Stimulated activated CD8-positive, alpha-beta memory T cell treated with anti-CD3 and anti-CD28 coated beads, Interleukin-12 subunit alpha, Interleukin-12 subunit beta, amount 100 ng/mL, for 24 hours (primary cell): ENCODE data around the gene TMEM252.

ENCODE experiments used
- DNase-seq: peaks from one replicate; pipeline ENCODE4 v3.0.0-alpha.2; 2020; ENCODE audit errors: extremely low read depth

Gene TMEM252

GRCh38 chr9:68541568-68541967 lies 885 bp upstream of the TMEM252 start:
- no peak for DNase-seq

GRCh38 chr9:68538200-68538599 lies 2.5 kb downstream of the TMEM252 start:
- no peak for DNase-seq

GRCh38 chr9:68537616-68537880 lies 3.1 kb downstream of the TMEM252 start:
- DNase-seq, result no peak

DNA sequence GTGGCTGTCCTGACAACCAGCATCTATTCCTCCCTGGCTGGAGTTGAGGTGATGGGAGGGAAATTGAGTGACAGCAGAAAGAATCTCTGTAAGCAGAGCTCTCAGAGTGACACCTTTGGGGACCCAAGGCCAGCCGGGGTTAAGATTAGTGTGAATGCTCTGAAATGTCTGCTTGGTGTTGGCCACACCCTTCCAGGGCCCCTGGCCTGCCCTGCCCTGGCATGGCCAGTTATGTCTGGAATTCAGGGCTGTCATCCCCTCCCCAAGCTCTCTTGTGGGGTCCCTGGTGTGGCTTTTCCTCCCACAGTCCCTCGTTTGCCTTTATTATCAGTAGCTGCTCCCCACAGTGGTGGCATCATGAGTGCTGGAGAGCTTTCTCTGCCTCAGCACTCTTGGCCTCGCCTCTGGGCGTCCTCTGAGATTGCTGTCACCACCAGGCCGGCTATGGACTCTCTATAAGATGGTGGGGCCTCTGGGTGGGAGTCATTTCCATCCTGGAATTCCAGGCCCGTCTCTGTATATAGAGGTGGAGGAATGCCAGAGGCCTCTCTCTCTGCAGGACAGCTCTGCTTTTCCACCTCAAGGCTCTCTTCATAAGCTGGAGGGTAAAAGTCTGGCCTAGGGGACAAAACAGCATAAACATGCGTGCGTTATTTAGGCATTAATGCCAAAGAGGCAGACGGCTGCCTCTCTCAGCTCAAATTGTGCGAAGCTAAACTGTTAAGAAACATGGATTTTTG lies 3.6 kb downstream of the TMEM252 start:
- DNase-seq, result no peak

GRCh38 chr9:68533678-68534077 lies 7.0 kb downstream of the TMEM252 start:
- no peak for DNase-seq

GRCh38 chr9:68532131-68532530 lies 8.6 kb downstream of the TMEM252 start:
- DNase-seq, result no peak

- DNase-seq, result no peak
Observed at GRCh38 chr9:68530618-68531017, 10.1 kb downstream of the TMEM252 start.

GRCh38 chr9:68523367-68523936 lies 17.2 kb downstream of the TMEM252 start:
- DNase-seq, result no peak

- DNase-seq, result no peak
Observed at GRCh38 chr9:68522954-68523353, 17.7 kb downstream of the TMEM252 start.

- no peak for DNase-seq
Observed at GRCh38 chr9:68522131-68522530, 18.6 kb downstream of the TMEM252 start.

DNA sequence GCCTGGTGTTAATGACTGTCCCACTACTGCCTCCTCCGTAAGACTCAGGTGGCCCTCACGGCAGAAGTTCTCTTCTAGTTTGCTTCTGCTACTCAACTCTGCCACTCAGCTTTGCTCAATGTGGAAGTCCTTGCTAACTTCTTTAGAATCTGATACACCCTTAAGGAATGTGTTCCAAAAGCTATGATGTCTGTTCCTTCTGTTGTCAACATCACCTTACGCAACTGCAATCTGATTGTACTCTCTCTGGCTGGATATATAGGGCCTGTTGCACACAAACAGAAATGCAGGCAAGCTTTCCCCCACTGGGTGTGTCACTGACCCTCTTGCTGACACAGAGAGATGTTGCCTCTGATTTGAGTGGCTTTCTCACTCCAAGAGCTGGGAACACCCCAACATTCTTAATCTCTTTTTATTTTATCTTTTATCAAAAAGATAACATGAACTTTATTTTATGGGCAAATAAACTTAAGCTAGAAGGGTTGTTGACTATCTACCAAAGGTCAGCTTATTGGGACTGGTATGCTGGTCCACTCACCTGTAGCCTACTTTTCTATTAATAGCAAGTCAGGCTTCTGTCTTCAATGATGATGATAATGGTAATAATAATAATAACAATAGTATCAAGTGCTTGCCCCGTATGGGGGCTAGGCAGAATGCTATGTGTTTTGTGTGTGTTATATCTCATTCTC lies 25.2 kb downstream of the TMEM252 start:
- no peak for DNase-seq

DNA sequence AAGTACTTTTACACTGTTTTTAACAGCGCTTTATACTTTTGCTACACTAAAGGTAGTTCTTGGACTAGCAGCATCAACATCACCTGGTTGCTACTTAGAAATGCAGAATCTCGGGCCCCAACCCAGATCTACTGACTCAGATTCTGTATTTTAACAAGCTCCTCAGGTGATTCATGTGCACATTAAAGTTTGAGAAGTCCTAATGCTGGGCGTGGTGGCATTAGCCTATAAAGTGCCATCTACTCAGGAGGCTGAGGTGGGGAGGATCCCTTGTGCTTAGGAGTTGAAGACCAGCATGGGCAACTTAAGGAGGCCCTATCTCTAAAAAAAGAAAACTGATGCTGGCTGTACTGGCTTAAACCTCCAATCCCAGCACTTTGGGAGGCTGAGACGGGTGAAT lies 26.7 kb downstream of the TMEM252 start:
- no peak for DNase-seq

DNA sequence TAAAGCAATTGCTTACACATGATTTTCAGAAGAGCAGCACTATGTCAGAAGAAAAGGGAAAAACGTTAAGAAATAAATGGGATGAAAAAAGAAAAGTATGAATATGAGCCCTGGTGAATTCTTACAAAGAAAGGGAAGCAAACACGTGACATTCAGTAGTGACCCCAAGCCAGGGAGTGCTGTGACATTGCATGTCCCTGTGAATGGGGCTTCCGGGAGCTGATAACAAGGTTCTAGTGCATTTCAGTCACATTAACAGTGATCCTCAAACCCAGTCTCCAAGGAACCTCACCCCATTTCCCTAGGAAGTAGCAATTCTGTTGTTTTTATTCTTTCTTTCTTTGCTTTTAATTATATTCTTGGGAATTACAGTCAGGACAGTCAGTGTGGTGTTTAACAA lies 27.3 kb downstream of the TMEM252 start:
- DNase-seq, result no peak

- DNase-seq, result no peak
Observed at GRCh38 chr9:68509689-68510088, 31.0 kb downstream of the TMEM252 start.

DNA sequence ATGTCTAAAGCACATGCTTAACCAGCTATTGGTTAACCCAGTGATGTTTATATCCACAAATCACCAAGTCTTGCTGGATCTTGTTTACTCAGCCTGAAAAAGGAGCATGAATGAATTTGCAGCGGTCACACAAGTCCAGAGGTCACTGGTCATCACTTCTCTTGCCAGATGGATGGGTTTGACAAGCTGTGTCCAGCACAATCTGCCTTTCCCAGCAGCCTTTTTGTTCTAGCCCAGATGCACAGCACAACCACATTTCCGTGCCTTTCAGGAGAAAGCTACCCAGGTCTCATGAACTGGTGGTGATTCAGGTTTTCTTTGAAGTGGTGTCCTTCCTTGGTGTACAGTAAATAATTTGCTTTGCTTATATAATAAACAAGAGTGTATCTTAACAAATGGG lies 32.1 kb downstream of the TMEM252 start:
- DNase-seq, result no peak

GRCh38 chr9:68507806-68508145 lies 32.9 kb downstream of the TMEM252 start:
- DNase-seq, result no peak

DNA sequence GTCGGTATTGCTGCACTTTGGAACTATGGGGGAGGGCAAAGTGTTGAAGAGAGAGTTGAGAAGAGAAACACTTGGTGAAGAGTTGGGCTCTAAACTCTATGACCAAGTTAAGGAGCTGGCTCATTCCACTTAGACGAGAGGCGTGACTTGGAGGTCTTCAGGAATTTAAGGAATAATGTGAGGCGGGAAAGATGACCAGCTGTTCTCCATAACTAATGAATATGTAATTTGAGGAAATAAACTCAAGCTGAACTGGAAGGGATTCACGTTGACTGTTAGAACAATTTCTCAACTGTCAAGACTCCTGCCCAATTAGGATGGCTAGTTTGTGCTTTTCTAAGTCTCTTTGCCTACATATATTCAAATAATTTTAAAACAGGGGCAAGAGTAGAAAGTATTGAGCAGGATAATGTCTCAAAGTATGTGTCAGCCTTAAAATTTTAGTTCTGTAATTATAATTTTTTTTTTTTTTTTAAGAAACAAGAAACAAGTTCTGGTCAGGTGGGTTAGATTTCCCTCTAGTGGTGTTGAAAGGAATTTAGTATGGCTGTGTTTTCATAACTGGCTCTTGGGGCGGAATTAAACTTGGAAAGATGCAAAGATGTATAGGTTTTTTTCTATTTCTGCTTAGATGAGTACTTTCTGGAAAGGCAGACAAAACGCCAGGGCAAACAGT lies 33.4 kb downstream of the TMEM252 start:
- DNase-seq, result no peak

DNA sequence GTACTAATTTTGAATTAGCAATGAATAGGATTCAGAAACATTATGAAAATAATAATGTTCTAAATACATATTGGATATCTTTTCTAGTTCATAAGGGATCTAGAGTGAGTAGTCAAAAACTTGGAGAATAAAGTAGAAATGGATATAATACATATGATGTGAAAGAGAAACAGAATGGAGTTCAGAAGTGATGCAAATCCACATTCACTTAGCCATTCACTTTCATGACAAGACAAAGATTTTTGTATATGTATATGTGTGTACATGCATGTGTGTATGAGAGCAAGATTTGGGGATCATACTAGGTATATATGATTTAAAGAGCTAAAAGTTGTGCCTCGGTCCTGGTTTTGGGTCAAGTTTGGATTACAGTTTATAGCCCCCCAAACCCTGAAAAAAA lies 34.1 kb downstream of the TMEM252 start:
- no peak for DNase-seq

DNA sequence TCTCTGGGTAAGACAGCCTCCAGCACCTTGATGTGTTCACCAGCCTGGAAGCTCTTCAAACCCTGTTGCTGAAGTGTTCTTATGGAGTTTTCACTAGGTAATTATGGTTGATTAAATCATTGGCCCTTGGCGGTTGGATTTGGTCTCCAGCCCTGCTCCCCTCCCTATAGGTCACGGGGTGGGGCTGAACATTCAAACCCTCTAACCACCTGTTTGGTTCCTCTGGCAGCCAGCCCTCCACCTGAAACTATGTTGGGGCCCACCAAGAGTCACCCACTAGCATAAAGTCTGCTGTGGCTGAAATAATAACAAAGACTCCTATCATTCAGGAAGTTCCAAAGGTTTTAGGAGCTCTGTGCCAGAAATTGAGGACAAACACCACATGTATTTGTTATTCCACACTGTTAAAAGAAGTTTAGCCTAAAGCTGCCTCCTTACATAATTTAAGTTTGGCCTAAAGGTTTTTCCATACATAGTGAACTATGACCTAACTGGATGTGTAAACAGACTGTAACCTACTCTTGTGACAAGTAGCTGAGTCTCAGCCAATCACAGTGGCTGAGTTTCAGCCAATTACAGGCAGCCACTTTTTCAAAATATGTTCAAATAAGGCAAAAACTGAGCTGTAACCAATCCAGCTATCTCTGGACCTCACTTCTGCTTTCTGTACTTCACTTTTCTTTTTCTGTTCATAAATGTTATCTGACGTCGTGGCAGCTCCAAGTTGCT lies 34.8 kb downstream of the TMEM252 start:
- no peak for DNase-seq

DNA sequence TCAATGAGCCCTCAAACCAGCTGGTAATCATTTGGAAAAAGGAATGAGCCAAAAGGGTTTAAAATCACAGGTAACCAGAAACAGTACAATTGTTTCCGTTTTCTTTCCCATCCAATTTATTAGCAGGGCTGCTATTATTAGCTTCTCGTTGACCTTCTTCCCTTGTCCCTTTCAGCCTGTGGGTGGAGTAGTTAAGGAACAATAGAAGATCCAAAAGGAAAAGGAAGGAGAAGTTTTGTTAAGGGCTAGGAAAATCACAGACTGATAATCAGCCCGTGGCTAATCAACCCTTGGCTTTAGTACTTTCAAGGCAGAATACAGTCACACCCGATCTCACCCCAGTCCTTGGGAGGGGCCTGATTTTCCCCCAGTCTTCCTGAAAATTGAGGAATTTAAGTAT lies 38.4 kb downstream of the TMEM252 start:
- no peak for DNase-seq

- no peak for DNase-seq
Observed at GRCh38 chr9:68500457-68501381, 40.0 kb downstream of the TMEM252 start.
